Smooth muscle cell (in vitro differentiated cells): ENCODE data around the gene ARMC9. TPM values are rescaled to one million over a fixed set of nuclear protein-coding genes. Genes with fewer than 3 reads are reported as not detected.
A peak's percentile ranks its signal among the peaks of the same experiment; 100 is the strongest.

Source experiments
- DNase-seq: peaks from one replicate; lab custom pipeline; 2025; ENCODE audit not compliant: unreplicated experiment; lab: John Stamatoyannopoulos, UW
- H2AFZ ChIP-seq: fragments of 200-600 bp; sonication (generic); 2 replicates; pipeline ENCODE4 v1.6.0; 2016; ENCODE audit warnings: antibody characterized with exemption, low read depth, mild to moderate bottlenecking
- H3F3A ChIP-seq: fragments of 200-600 bp; sonication (generic); 2 replicates; pipeline ENCODE4 v1.6.0; 2017; ENCODE audit warnings: antibody characterized with exemption, low read depth
- H3K27ac ChIP-seq: fragments of 200-600 bp; sonication (generic); 2 replicates; pipeline ENCODE4 v1.5.1; 2016; ENCODE audit warnings: low read depth, mild to moderate bottlenecking
- H3K27me3 ChIP-seq: fragments of 200-600 bp; sonication (generic); 2 replicates; pipeline ENCODE4 v1.6.1; 2016; ENCODE audit warnings: low read depth, mild to moderate bottlenecking
- H3K36me3 ChIP-seq: fragments of 200-600 bp; sonication (generic); 2 replicates; pipeline ENCODE4 v1.5.1; 2016; ENCODE audit warnings: low read depth
- H3K4me1 ChIP-seq: fragments of 200-600 bp; sonication (generic); 2 replicates; pipeline ENCODE4 v1.5.1; 2016; ENCODE audit warnings: low read depth
- H3K4me2 ChIP-seq: fragments of 200-600 bp; sonication (generic); 2 replicates; pipeline ENCODE4 v1.6.0; 2016; ENCODE audit warnings: mild to moderate bottlenecking
- H3K4me3 ChIP-seq: fragments of 200-600 bp; sonication (generic); 2 replicates; pipeline ENCODE4 v1.5.1; 2016; ENCODE audit warnings: mild to moderate bottlenecking
- H3K79me2 ChIP-seq: fragments of 200-600 bp; sonication (generic); 2 replicates; pipeline ENCODE4 v1.6.0; 2016; ENCODE audit warnings: low read depth, mild to moderate bottlenecking
- H3K9ac ChIP-seq: fragments of 200-600 bp; sonication (generic); 2 replicates; pipeline ENCODE4 v1.6.0; 2016; ENCODE audit warnings: low read depth
- H3K9me3 ChIP-seq: fragments of 200-600 bp; sonication (generic); replicated peaks from 2 replicates; pipeline ENCODE4 v1.5.1; 2016; ENCODE audit warnings: low read depth
- H4K20me1 ChIP-seq: fragments of 200-600 bp; sonication (generic); 2 replicates; pipeline ENCODE4 v1.6.0; 2016; ENCODE audit warnings: low read depth
- CTCF ChIP-seq: fragments of 200-600 bp; sonication (generic); IDR thresholded peaks from 2 replicates; pipeline ENCODE4 v1.5.1; 2017; ENCODE audit warnings: borderline replicate concordance, mild to moderate bottlenecking, antibody characterized with exemption; ENCODE audit not compliant: insufficient read depth, poor library complexity, severe bottlenecking
- WGBS: methylation state at CpG from one replicate; pipeline ENCODE4 v1.1.7; 2016; ENCODE audit warnings: low lambda C conversion rate; 5-methylcytosine and 5-hydroxymethylcytosine counted together
- polyA plus RNA-seq: library from polyadenylated mRNA; unstranded; fragments of >200 nt; fragmentation: Nextera tagmentation; extraction: Ambion mirVana; gene quantifications from 2 replicates; pipeline ENCODE4 v1.2.1, GENCODE V29; 2016
- total RNA-seq: library from RNA; depleted of rRNA; stranded (reverse); fragments of >200 nt; gene quantifications from 2 replicates; pipeline ENCODE4 v1.2.3, GENCODE V29; 2014

The ARMC9 gene
- total and polyA plus RNA-seq, 2 experiments from 2014 or later = 34.7 to 51.0 TPM

- no peak for DNase-seq
- Histone ChIP-seq H3K27ac (no peak overlapping the region), H3K36me3 (no peaks in the 10 kb centered on the region), H3K4me1 (peaks cover 6% of the 10 kb centered on the region), H4K20me1 (no peaks in the 10 kb centered on the region), H3K9ac (no peak overlapping the region), H3K79me2 (no peaks in the 10 kb centered on the region), H3F3A (no peaks in the 10 kb centered on the region), H2AFZ (no peak overlapping the region), H3K27me3 (peaks cover 7% of the 10 kb centered on the region), H3K4me2 (no peak overlapping the region), H3K4me3 (no peak overlapping the region), H3K9me3 (no peaks in the 10 kb centered on the region)
- TF ChIP-seq CTCF = no peak
- 93% methylated on average over 5 of the region's 5 CpGs for WGBS
Observed at GRCh38 chr2:231409776-231410175, 211.3 kb downstream of the ARMC9 start.

GRCh38 chr2:231410293-231411004 is 212.0 kb downstream of the ARMC9 start:
- no peaks in the 10 kb centered on the region for H4K20me1 ChIP-seq
- peak; percentile 40 for TF ChIP-seq CTCF
- H3K4me3 ChIP-seq = no peak overlapping the region
- no peak overlapping the region for H3K4me2 ChIP-seq
- no peak overlapping the region for H3K27ac ChIP-seq
- H3K9me3 ChIP-seq = no peaks in the 10 kb centered on the region
- H3K36me3 ChIP-seq = no peaks in the 10 kb centered on the region
- H3K9ac ChIP-seq = no peak overlapping the region
- H2AFZ ChIP-seq = no peak overlapping the region
- H3K27me3 ChIP-seq = peaks cover 7% of the 10 kb centered on the region
- no peak for DNase-seq
- 67% methylated on average over 6 of the region's 6 CpGs for WGBS
- no peaks in the 10 kb centered on the region for H3F3A ChIP-seq
- no peaks in the 10 kb centered on the region for H3K79me2 ChIP-seq
- peaks cover 6% of the 10 kb centered on the region for H3K4me1 ChIP-seq

GRCh38 chr2:231411237-231411636 is 212.8 kb downstream of the ARMC9 start:
- no peaks in the 10 kb centered on the region for H3F3A ChIP-seq
- H3K27me3 ChIP-seq = peaks cover 7% of the 10 kb centered on the region
- no peak overlapping the region for H3K27ac ChIP-seq
- no peak overlapping the region for H3K9ac ChIP-seq
- no peak for DNase-seq
- 35% methylated on average over 3 of the region's 3 CpGs for WGBS
- peaks cover 6% of the 10 kb centered on the region for H3K4me1 ChIP-seq
- peak overlapping the region; percentile 54 for H3K4me3 ChIP-seq
- H3K4me2 ChIP-seq = peak overlapping the region; percentile 86
- no peak overlapping the region for H2AFZ ChIP-seq
- H3K9me3 ChIP-seq = no peaks in the 10 kb centered on the region
- H3K79me2 ChIP-seq = no peaks in the 10 kb centered on the region
- no peaks in the 10 kb centered on the region for H4K20me1 ChIP-seq
- H3K36me3 ChIP-seq = no peaks in the 10 kb centered on the region
- no peak for TF ChIP-seq CTCF
